ENCODE results near the gene DAZL. TPM values are rescaled to one million over a fixed set of nuclear protein-coding genes. Genes with fewer than 3 reads are reported as not detected.

The DAZL gene
- total RNA-seq, 1 donor = not detected

DNA sequence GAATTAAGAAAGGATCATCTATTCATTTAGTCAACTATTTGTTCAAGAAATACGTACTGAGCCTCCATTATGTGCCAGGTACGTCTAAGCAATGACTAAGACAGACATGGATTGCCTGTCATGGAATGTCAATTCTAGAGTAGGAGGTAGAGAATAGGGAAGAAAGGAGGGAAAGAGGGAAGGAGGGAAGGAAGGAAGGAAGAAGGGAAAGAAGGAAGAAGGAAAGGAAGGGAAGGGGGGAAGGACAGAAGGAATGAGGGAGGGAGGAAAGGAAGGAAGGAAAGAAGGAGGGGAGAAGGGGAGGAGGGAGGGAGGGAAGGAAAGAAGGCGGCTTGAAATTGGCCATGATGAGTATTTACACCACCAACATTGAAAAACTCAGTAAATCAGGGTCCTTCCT lies 52.5 kb downstream of the DAZL start:
- DNase-seq (ENCODE audit: insufficient read length, low spot score, missing footprints) = no peak

DNA sequence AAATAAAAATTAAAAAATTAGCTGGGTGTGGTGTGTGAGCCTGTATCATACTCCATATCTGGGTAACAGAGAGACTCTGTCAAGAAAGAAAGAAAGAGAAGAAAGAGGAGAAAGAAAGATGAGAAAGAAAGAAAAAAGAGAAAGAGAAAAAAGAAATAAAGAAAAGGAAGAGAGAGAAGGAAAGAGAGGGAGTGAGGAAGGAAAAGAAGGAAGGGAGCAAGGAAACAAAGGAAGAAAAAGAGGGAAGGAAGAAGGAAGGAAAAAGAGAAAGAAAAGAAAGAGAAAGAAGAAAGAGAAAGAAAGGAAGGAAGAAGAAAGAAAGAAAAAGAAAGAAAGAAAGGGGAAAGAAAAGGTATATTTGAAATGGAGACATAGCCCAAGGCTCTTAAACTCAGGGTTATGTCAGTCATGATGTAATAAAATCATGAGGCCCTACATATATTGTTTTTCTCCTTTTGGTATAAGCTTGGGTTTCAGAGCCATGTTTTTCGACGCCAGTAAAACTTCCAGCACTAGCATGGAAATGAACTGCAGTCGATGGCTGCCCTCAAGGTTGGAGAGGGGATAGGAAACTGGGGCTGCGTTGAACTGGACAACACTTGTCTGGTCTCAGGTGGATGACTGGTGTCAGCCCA lies 53.8 kb downstream of the DAZL start:
- DNase-seq (ENCODE audit: insufficient read length, low spot score, missing footprints) = no peak
- Histone ChIP-seq H3K79me2 (ENCODE audit: insufficient read depth, low read length) (no peaks in the 10 kb centered on the region), H3K27ac (ENCODE audit: low read depth, low read length) (no peak overlapping the region), H3K4me2 (ENCODE audit: insufficient read depth, low read length) (no peak overlapping the region), H4K20me1 (ENCODE audit: insufficient read depth, low read length) (no peaks in the 10 kb centered on the region), H2AFZ (ENCODE audit: low read length) (no peak overlapping the region), H3K4me1 (ENCODE audit: insufficient read depth, low read length) (peaks cover 9% of the 10 kb centered on the region), H3K36me3 (ENCODE audit: insufficient read depth, low read length) (no peaks in the 10 kb centered on the region), H3K27me3 (ENCODE audit: insufficient read depth, low read length) (no peaks in the 10 kb centered on the region), H3K4me3 (ENCODE audit: insufficient read depth, low read length) (no peak overlapping the region), H3K9me3 (ENCODE audit: low read depth, low read length) (no peaks in the 10 kb centered on the region)
- TF ChIP-seq, protein P1, sequence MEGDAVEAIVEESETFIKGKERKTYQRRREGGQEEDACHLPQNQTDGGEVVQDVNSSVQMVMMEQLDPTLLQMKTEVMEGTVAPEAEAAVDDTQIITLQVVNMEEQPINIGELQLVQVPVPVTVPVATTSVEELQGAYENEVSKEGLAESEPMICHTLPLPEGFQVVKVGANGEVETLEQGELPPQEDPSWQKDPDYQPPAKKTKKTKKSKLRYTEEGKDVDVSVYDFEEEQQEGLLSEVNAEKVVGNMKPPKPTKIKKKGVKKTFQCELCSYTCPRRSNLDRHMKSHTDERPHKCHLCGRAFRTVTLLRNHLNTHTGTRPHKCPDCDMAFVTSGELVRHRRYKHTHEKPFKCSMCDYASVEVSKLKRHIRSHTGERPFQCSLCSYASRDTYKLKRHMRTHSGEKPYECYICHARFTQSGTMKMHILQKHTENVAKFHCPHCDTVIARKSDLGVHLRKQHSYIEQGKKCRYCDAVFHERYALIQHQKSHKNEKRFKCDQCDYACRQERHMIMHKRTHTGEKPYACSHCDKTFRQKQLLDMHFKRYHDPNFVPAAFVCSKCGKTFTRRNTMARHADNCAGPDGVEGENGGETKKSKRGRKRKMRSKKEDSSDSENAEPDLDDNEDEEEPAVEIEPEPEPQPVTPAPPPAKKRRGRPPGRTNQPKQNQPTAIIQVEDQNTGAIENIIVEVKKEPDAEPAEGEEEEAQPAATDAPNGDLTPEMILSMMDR (IDR thresholded peaks at IDR 0.05; ENCODE audit: extremely low read depth, low read depth, low read length) = no peak

More for the DNA sequence above, 52.5 kb downstream of the DAZL start:
- H3K4me3 ChIP-seq (ENCODE audit: insufficient read depth, low read length) = no peak overlapping the region
- H3K79me2 ChIP-seq (ENCODE audit: insufficient read depth, low read length) = no peaks in the 10 kb centered on the region
- H3K4me1 ChIP-seq (ENCODE audit: insufficient read depth, low read length) = peaks cover 9% of the 10 kb centered on the region
- TF ChIP-seq, protein P1 (IDR thresholded peaks at IDR 0.05; ENCODE audit: extremely low read depth, low read depth, low read length) = no peak
- no peaks in the 10 kb centered on the region for H4K20me1 ChIP-seq (ENCODE audit: insufficient read depth, low read length)
- no peaks in the 10 kb centered on the region for H3K9me3 ChIP-seq (ENCODE audit: low read depth, low read length)
- no peak overlapping the region for H3K27ac ChIP-seq (ENCODE audit: low read depth, low read length)
- H2AFZ ChIP-seq (ENCODE audit: low read length) = no peak overlapping the region
- no peak overlapping the region for H3K4me2 ChIP-seq (ENCODE audit: insufficient read depth, low read length)
- no peaks in the 10 kb centered on the region for H3K27me3 ChIP-seq (ENCODE audit: insufficient read depth, low read length)
- no peaks in the 10 kb centered on the region for H3K36me3 ChIP-seq (ENCODE audit: insufficient read depth, low read length)

DNA sequence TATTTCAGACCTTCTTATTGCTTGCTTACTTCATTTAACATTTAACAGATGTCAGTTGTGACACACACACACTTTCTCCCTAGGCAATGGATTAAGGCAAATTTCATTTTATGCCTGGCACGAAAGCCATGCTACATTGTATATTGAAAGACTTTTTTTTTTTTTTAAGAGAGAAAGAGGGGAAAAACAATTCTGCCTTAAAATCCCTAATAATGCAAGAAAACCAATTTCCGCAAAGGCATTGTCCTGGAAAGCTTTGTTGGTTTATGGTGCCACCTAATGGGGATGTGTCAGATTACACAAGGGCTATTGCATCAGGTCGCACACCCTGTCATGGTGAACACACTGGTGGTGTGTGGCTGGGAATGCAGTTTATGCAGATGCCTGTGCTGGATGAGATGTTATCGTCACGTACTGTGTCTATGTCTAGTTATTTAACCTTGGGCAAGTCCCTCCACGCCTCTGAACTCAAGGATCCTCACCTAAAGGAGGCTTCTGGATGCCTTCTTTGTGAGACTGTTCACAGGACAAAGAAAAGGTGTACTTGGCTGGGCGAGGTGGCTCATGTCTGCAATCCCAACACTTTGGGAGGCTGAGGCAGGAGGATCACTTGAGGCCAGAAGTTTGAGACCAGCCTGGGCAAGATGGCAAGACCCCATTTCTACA lies 54.4 kb downstream of the DAZL start:
- Histone ChIP-seq H3K27me3 (ENCODE audit: insufficient read depth, low read length) (no peaks in the 10 kb centered on the region), H3K4me2 (ENCODE audit: insufficient read depth, low read length) (peak overlapping the region; percentile 68), H3K4me3 (ENCODE audit: insufficient read depth, low read length) (peak overlapping the region; percentile 11), H2AFZ (ENCODE audit: low read length) (peak overlapping the region; percentile 91), H3K79me2 (ENCODE audit: insufficient read depth, low read length) (no peaks in the 10 kb centered on the region), H3K4me1 (ENCODE audit: insufficient read depth, low read length) (peaks cover 9% of the 10 kb centered on the region), H3K9me3 (ENCODE audit: low read depth, low read length) (no peaks in the 10 kb centered on the region), H3K36me3 (ENCODE audit: insufficient read depth, low read length) (no peaks in the 10 kb centered on the region), H3K27ac (ENCODE audit: low read depth, low read length) (no peak overlapping the region), H4K20me1 (ENCODE audit: insufficient read depth, low read length) (no peaks in the 10 kb centered on the region)
- TF ChIP-seq, protein P1 (IDR thresholded peaks at IDR 0.05; ENCODE audit: extremely low read depth, low read depth, low read length) = peak; percentile 93
- peak; percentile 72 for DNase-seq (ENCODE audit: insufficient read length, low spot score, missing footprints)

DNA sequence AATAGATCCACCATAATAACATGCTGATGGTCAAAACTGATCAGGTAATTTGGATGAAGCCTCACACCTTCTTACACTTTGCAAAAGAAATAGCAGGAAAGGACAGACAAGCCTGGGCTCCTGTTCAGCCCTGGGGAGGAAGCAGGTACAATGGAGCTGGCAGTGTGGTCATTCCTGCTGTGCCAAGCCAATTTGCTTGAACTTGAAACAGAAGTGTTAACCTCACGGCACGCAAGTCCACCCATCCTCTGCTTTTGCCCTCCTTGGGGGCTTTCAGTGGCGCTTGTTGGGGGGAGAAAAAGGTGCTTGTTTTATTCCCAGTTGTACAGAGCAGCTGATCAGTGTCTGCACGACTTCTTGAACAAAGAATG lies 54.9 kb downstream of the DAZL start:
- Histone ChIP-seq H3K27me3 (ENCODE audit: insufficient read depth, low read length) (no peaks in the 10 kb centered on the region), H3K4me3 (ENCODE audit: insufficient read depth, low read length) (peak overlapping the region; percentile 11), H3K27ac (ENCODE audit: low read depth, low read length) (no peak overlapping the region), H3K79me2 (ENCODE audit: insufficient read depth, low read length) (no peaks in the 10 kb centered on the region), H2AFZ (ENCODE audit: low read length) (peak overlapping the region; percentile 49), H3K9me3 (ENCODE audit: low read depth, low read length) (no peaks in the 10 kb centered on the region), H3K4me1 (ENCODE audit: insufficient read depth, low read length) (peaks cover 9% of the 10 kb centered on the region), H3K36me3 (ENCODE audit: insufficient read depth, low read length) (no peaks in the 10 kb centered on the region), H3K4me2 (ENCODE audit: insufficient read depth, low read length) (peak overlapping the region; percentile 68), H4K20me1 (ENCODE audit: insufficient read depth, low read length) (no peaks in the 10 kb centered on the region)
- TF ChIP-seq, protein P1 (IDR thresholded peaks at IDR 0.05; ENCODE audit: extremely low read depth, low read depth, low read length) = no peak
- no peak for DNase-seq (ENCODE audit: insufficient read length, low spot score, missing footprints)
